NCI-H774 (cell line): ENCODE data around the gene LMTK3.
"Not testable (repeated sequence)": the region's sequence is repeated elsewhere in the genome, so short reads cannot be mapped to it uniquely, and the experiment has no call there.

Experiments used
- DNase-seq: peaks from one replicate; lab custom pipeline; 2025; lab: John Stamatoyannopoulos, UW

The LMTK3 gene

GRCh38 chr19:48488478-48488877 is 23.2 kb downstream of the LMTK3 start:
- DNase-seq = not testable (repeated sequence)

- DNase-seq = no peak
These were observed 23.7 kb downstream of the LMTK3 start for GRCh38 chr19:48487948-48488347.

- DNase-seq = no peak
These were observed 24.1 kb downstream of the LMTK3 start for GRCh38 chr19:48487544-48487943.

- DNase-seq = not testable (repeated sequence)
These were observed 24.9 kb downstream of the LMTK3 start for GRCh38 chr19:48486706-48487105.

GRCh38 chr19:48484931-48485612 is 26.6 kb downstream of the LMTK3 start:
- DNase-seq = no peak

GRCh38 chr19:48484247-48484893 is 27.3 kb downstream of the LMTK3 start:
- DNase-seq = no peak

GRCh38 chr19:48483301-48483700 is 28.3 kb downstream of the LMTK3 start:
- no peak for DNase-seq

GRCh38 chr19:48481846-48482639 is 29.6 kb downstream of the LMTK3 start:
- no peak for DNase-seq

GRCh38 chr19:48480558-48481500 is 30.8 kb downstream of the LMTK3 start:
- DNase-seq = no peak

- no peak for DNase-seq
These were observed 31.5 kb downstream of the LMTK3 start for GRCh38 chr19:48480183-48480557.

- DNase-seq = no peak
These were observed 31.9 kb downstream of the LMTK3 start for GRCh38 chr19:48479686-48480085.

GRCh38 chr19:48478339-48479256 is 33.0 kb downstream of the LMTK3 start:
- DNase-seq = no peak

GRCh38 chr19:48477698-48478338 is 33.8 kb downstream of the LMTK3 start:
- DNase-seq = no peak

GRCh38 chr19:48477067-48477685 is 34.5 kb downstream of the LMTK3 start:
- DNase-seq = no peak

GRCh38 chr19:48476176-48476575 is 35.5 kb downstream of the LMTK3 start:
- no peak for DNase-seq

- no peak for DNase-seq
These were observed 36.1 kb downstream of the LMTK3 start for GRCh38 chr19:48475369-48476068.

- no peak for DNase-seq
These were observed 37.5 kb downstream of the LMTK3 start for GRCh38 chr19:48474084-48474592.

- no peak for DNase-seq
These were observed 38.3 kb downstream of the LMTK3 start for GRCh38 chr19:48473161-48473966.
